Naive thymus-derived CD4-positive, alpha-beta T cell (primary cell): Measurements from ENCODE around the gene SLC25A31. TPM values are rescaled to one million over a fixed set of nuclear protein-coding genes. Genes with fewer than 3 reads are reported as not detected.

Experiments used
- polyA plus RNA-seq, 2 donors: library from polyadenylated mRNA; unstranded; fragments of 300-500 nt; fragmentation: Illumina TruSeq; gene quantifications; one replicate each; pipeline ENCODE4 v1.2.3, GENCODE V29; 2021
- total RNA-seq, 6 experiments: library from RNA in 5 of 6; stranded (reverse) in 5 of 6; gene quantifications; 1 replicate in 5 of 6; 2 replicates in 1 of 6; pipeline ENCODE4 v1.2.3 and lab custom pipeline; 2021 to 2026

Gene SLC25A31
- total and polyA plus RNA-seq, 7 experiments from 2014 or later: not detected

Other genes with a start within 250 kb of the SLC25A31 start
- under 1 TPM in 1 of 5 experiments, not detected in 4; 0.22 TPM for gene INTU, start 97.4 kb upstream of the SLC25A31 start, total RNA-seq
- gene INTU, start 97.4 kb upstream of the SLC25A31 start, polyA plus RNA-seq: under 1 TPM in 1 of 2 donors, not detected in 1; 0.14 TPM
- gene HSPA4L, start 51.9 kb downstream of the SLC25A31 start, total RNA-seq: 1 to 10 TPM in 1 of 5 experiments, not detected in 4; 1.1 TPM
- not detected for gene HSPA4L, start 51.9 kb downstream of the SLC25A31 start, polyA plus RNA-seq
- gene PLK4, start 150.5 kb downstream of the SLC25A31 start, total RNA-seq: 10 to 100 TPM in 1 of 5 experiments, 1 to 10 TPM in 4; 3.4 to 34.7 (median 3.9) TPM
- gene PLK4, start 150.5 kb downstream of the SLC25A31 start, polyA plus RNA-seq: 1 to 10 TPM; 1.3 to 1.9 TPM
- 10 to 100 TPM; 20.3 to 54.5 (median 23.0) TPM for gene MFSD8, start 234.8 kb downstream of the SLC25A31 start, total RNA-seq
- 1 to 10 TPM; 6.8 to 7.9 TPM for gene MFSD8, start 234.8 kb downstream of the SLC25A31 start, polyA plus RNA-seq
- gene ABHD18, start 235.0 kb downstream of the SLC25A31 start, total RNA-seq: 10 to 100 TPM; 22.4 to 26.6 (median 25.1) TPM
- gene ABHD18, start 235.0 kb downstream of the SLC25A31 start, polyA plus RNA-seq: 10 to 100 TPM in 1 of 2 donors, 1 to 10 TPM in 1; 9.8 to 12.4 TPM